Gastroesophageal sphincter (tissue), 3 donors: Measurements from ENCODE around the gene CNTNAP4.

Source experiments
- EP300 ChIP-seq: sonication (generic); formaldehyde crosslinking; IDR thresholded peaks from one replicate; pipeline ENCODE4 v1.6.1; 2017; ENCODE audit warnings: antibody characterized with exemption, mild to moderate bottlenecking
- POLR2A ChIP-seq, 2 donors: fragments of 450-650 bp; IDR thresholded peaks; one replicate each; pipeline ENCODE4 v1.6.1; 2017; ENCODE audit warnings: antibody characterized with exemption in 2 of 2, mild to moderate bottlenecking in 2 of 2, moderate library complexity in 1 of 2
- POLR2AphosphoS5 ChIP-seq: sonication (generic); formaldehyde crosslinking; IDR thresholded peaks from one replicate; pipeline ENCODE4 v1.6.1; 2017; ENCODE audit warnings: antibody characterized with exemption
- TF ChIP-seq, protein P1 (sequence below), 4 experiments: fragments of 200-600 bp in 2 of 4; fragments of 450-650 bp in 2 of 4; sonication (generic) in 1 of 4; IDR thresholded peaks; one replicate each; pipeline ENCODE4 v1.5.1; 2017 to 2019; ENCODE audit warnings: antibody characterized with exemption in 4 of 4, mild to moderate bottlenecking in 2 of 4, moderate library complexity in 2 of 4

DNA sequence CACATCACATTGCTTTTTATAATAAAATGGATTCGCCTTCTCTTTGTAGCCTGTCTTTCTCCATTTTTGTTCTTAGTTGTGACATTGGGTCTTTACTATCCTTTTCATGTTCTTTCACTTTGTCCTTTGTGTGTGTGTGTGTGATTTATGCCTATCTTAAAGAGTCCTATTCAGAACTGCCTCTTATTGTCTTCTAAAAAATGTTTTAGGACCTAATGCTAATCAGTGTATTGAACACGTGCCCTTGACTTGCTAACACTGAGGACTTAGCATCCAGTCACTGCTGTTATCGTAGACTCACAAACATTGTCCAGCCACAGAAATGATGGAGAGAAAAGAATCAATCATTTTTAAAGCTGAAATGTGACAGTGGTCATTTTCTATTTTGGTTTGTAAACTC, 251.9 kb downstream of the CNTNAP4 start:
- TF ChIP-seq EP300 (no peak), POLR2A (IDR thresholded peaks at IDR 0.05) (no peak), POLR2AphosphoS5 (no peak)
- TF ChIP-seq, protein P1, sequence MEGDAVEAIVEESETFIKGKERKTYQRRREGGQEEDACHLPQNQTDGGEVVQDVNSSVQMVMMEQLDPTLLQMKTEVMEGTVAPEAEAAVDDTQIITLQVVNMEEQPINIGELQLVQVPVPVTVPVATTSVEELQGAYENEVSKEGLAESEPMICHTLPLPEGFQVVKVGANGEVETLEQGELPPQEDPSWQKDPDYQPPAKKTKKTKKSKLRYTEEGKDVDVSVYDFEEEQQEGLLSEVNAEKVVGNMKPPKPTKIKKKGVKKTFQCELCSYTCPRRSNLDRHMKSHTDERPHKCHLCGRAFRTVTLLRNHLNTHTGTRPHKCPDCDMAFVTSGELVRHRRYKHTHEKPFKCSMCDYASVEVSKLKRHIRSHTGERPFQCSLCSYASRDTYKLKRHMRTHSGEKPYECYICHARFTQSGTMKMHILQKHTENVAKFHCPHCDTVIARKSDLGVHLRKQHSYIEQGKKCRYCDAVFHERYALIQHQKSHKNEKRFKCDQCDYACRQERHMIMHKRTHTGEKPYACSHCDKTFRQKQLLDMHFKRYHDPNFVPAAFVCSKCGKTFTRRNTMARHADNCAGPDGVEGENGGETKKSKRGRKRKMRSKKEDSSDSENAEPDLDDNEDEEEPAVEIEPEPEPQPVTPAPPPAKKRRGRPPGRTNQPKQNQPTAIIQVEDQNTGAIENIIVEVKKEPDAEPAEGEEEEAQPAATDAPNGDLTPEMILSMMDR (IDR thresholded peaks at IDR 0.05), result no peak
